SK-N-SH treated with all-trans-retinoic acid at 6 μM for 48 hours (cell line): Measurements from ENCODE around the gene SLC26A1.

Experiments
- ATAC-seq: fragments of 200-7000 bp; cut with Tn5 transposase; 3 replicates; pipeline ENCODE4 v1.9.1; 2020; ENCODE audit warnings: mild to moderate bottlenecking, moderate library complexity
- ARNTL ChIP-seq: fragments of 450-650 bp; formaldehyde crosslinking; IDR thresholded peaks from 2 replicates; pipeline ENCODE4 v1.5.0; 2020; ENCODE audit warnings: low read depth, mild to moderate bottlenecking, moderate library complexity, borderline replicate concordance
- BACH2 ChIP-seq: fragments of 250-450 bp; sonication (Bioruptor Pico); IDR thresholded peaks from 2 replicates; pipeline ENCODE4 v1.9.0; 2021; ENCODE audit warnings: mild to moderate bottlenecking, borderline replicate concordance
- CREB5 ChIP-seq: fragments of 250-450 bp; sonication (Bioruptor Pico); IDR thresholded peaks from 2 replicates; pipeline ENCODE4 v1.5.1; 2020; ENCODE audit warnings: low read depth, mild to moderate bottlenecking, moderate library complexity
- CSDC2 ChIP-seq: fragments of 250-450 bp; sonication (Bioruptor Pico); IDR thresholded peaks from 2 replicates; pipeline ENCODE4 v1.5.0; 2020; ENCODE audit warnings: mild to moderate bottlenecking, moderate library complexity
- GLIS3 ChIP-seq: fragments of 250-450 bp; sonication (Bioruptor Pico); IDR thresholded peaks from 2 replicates; pipeline ENCODE4 v1.5.0; 2020; ENCODE audit warnings: mild to moderate bottlenecking, moderate library complexity
- ISL1 ChIP-seq: fragments of 250-450 bp; sonication (Bioruptor Pico); IDR thresholded peaks from 2 replicates; pipeline ENCODE4 v2.1.2; 2022; ENCODE audit warnings: mild to moderate bottlenecking, moderate library complexity
- OSR1 ChIP-seq: fragments of 250-450 bp; sonication (Bioruptor Pico); IDR thresholded peaks from 2 replicates; pipeline ENCODE4 v1.8.0; 2022; ENCODE audit warnings: moderate library complexity, mild to moderate bottlenecking, inconsistent platforms
- PATZ1 ChIP-seq: fragments of 250-450 bp; sonication (Bioruptor Pico); IDR thresholded peaks from 2 replicates; pipeline ENCODE4 v1.8.0; 2020; ENCODE audit warnings: mild to moderate bottlenecking, moderate library complexity, borderline replicate concordance
- PPARA ChIP-seq: fragments of 250-450 bp; sonication (Bioruptor Pico); IDR thresholded peaks from 2 replicates; pipeline ENCODE4 v1.5.0; 2020; ENCODE audit warnings: mild to moderate bottlenecking, borderline replicate concordance
- RARB ChIP-seq: fragments of 250-450 bp; sonication (Bioruptor Pico); IDR thresholded peaks from 2 replicates; pipeline ENCODE4 v1.8.0; 2021; ENCODE audit warnings: mild to moderate bottlenecking, moderate library complexity
- SNAI2 ChIP-seq: fragments of 250-450 bp; sonication (Bioruptor Pico); IDR thresholded peaks from 2 replicates; pipeline ENCODE4 v1.5.0; 2020; ENCODE audit warnings: mild to moderate bottlenecking, moderate library complexity
- TCF4 ChIP-seq: fragments of 250-450 bp; sonication (Bioruptor Pico); IDR thresholded peaks from 2 replicates; pipeline ENCODE4 v1.8.0; 2021; ENCODE audit warnings: mild to moderate bottlenecking, moderate library complexity, borderline replicate concordance
- TOX ChIP-seq: fragments of 250-450 bp; sonication (Bioruptor Pico); IDR thresholded peaks from 2 replicates; pipeline ENCODE4 v1.8.0; 2021; ENCODE audit warnings: mild to moderate bottlenecking, moderate library complexity, borderline replicate concordance
- ZC3H10 ChIP-seq: fragments of 250-450 bp; sonication (Bioruptor Pico); IDR thresholded peaks from 2 replicates; pipeline ENCODE4 v1.5.1; 2021; ENCODE audit warnings: mild to moderate bottlenecking, moderate library complexity
- ZFP3 ChIP-seq: fragments of 250-450 bp; sonication (Bioruptor Pico); IDR thresholded peaks from 2 replicates; pipeline ENCODE4 v1.5.0; 2020; ENCODE audit warnings: mild to moderate bottlenecking, moderate library complexity
- ZFP30 ChIP-seq: fragments of 450-650 bp; formaldehyde crosslinking; IDR thresholded peaks from 2 replicates; pipeline ENCODE4 v1.5.0; 2022; ENCODE audit warnings: mild to moderate bottlenecking, moderate library complexity
- ZNF70 ChIP-seq: fragments of 450-650 bp; formaldehyde crosslinking; IDR thresholded peaks from 2 replicates; pipeline ENCODE4 v1.5.0; 2020; ENCODE audit warnings: mild to moderate bottlenecking, moderate library complexity
- ZNF8 ChIP-seq: fragments of 450-650 bp; formaldehyde crosslinking; IDR thresholded peaks from 2 replicates; pipeline ENCODE4 v1.5.0; 2020; ENCODE audit warnings: mild to moderate bottlenecking, moderate library complexity
- TF ChIP-seq, protein P1 (sequence below): fragments of 250-450 bp; sonication (Bioruptor Pico); IDR thresholded peaks from 2 replicates; pipeline ENCODE4 v1.8.0; 2021; ENCODE audit warnings: low read depth, mild to moderate bottlenecking, moderate library complexity, borderline replicate concordance
- TF ChIP-seq, protein P2 (sequence below): fragments of 250-450 bp; sonication (Bioruptor Pico); IDR thresholded peaks from 2 replicates; pipeline ENCODE4 v1.5.0; 2020; ENCODE audit warnings: mild to moderate bottlenecking, moderate library complexity

SLC26A1 gene

DNA sequence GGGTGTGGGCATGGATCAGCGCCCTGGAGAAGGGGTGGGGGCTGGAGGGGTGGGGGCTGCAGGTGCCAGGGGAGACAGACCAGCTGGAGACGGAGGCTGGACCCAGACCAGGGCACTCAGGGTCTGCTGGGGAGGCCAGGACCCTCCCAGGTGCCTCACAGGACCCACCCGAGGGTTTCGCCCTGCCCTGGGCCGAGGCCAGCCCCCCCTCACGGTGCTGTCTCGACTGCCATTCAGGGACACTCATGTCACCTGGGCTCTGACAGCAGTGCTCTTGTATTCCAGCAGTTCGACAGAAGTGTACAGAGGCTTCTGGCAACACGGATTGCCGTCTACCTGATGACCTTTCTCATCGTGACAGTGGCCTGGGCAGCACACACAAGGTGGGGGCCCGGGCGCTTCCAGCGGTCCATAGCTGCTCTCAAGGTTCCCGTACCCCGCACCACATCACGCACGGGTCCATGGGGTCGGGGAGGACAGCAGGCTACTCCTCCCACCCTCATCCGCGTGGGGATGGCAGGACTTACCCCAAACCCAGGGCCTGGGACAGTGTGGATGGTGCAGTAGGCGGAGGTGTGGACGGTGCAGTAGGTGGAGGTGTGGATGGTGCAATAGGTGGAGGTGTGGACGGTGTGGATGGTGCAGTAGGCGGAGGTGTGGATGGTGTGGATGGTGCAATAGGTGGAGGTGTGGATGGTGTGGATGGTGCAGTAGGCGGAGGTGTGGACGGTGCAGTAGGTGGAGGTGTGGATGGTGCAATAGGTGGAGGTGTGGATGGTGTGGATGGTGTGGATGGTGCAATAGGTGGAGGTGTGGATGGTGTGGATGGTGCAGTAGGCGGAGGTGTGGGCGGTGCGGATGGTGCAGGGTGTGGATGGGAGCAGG is 42.8 kb downstream of the SLC26A1 start:
- no peak for ATAC-seq
- no peak for TF ChIP-seq GLIS3 (CRISPR knock-in tag)
- no peak for TF ChIP-seq CREB5
- no peak for TF ChIP-seq ZFP3 (CRISPR knock-in tag)
- no peak for TF ChIP-seq TCF4
- TF ChIP-seq ZFP30 (CRISPR knock-in tag): no peak
- TF ChIP-seq ZNF8 (CRISPR knock-in tag): no peak
- no peak for TF ChIP-seq ZNF70
- no peak for TF ChIP-seq RARB (CRISPR knock-in tag)

DNA sequence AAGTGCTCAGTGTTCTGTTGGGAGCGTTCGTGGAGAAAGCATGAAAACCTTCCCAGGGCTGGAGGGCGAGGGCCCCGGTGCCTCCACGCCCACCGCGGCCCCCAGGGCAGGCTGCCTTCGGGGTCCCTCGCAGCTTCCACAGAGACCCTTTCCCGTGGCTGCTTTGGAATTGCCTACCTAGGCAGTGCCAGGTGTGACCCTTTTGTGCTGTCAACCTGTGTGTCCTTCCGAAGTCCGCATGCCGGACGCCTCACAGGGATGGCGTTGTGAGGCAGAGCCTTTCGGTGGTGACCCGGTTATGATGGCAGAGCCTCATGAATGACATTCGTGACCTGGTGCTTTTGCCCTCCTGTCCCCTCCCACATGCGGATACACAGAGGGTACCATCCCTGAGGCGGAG is 43.5 kb downstream of the SLC26A1 start:
- TF ChIP-seq TCF4: no peak
- no peak for TF ChIP-seq ZNF8 (CRISPR knock-in tag)
- no peak for TF ChIP-seq PPARA
- no peak for ATAC-seq

GRCh38 chr4:948936-949300 is 44.3 kb downstream of the SLC26A1 start:
- no peak for ATAC-seq
- TF ChIP-seq ZFP30 (CRISPR knock-in tag) (no peak), TOX (CRISPR knock-in tag) (no peak), ISL1 (CRISPR knock-in tag) (no peak), PATZ1 (CRISPR knock-in tag) (no peak), TCF4 (no peak), ZNF8 (CRISPR knock-in tag) (no peak), ZNF70 (no peak), CREB5 (no peak)
- TF ChIP-seq, protein P1, sequence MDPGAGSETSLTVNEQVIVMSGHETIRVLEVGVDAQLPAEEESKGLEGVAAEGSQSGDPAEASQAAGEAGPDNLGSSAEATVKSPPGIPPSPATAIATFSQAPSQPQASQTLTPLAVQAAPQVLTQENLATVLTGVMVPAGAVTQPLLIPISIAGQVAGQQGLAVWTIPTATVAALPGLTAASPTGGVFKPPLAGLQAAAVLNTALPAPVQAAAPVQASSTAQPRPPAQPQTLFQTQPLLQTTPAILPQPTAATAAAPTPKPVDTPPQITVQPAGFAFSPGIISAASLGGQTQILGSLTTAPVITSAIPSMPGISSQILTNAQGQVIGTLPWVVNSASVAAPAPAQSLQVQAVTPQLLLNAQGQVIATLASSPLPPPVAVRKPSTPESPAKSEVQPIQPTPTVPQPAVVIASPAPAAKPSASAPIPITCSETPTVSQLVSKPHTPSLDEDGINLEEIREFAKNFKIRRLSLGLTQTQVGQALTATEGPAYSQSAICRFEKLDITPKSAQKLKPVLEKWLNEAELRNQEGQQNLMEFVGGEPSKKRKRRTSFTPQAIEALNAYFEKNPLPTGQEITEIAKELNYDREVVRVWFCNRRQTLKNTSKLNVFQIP (CRISPR knock-in tag): no peak
- TF ChIP-seq, protein P2, sequence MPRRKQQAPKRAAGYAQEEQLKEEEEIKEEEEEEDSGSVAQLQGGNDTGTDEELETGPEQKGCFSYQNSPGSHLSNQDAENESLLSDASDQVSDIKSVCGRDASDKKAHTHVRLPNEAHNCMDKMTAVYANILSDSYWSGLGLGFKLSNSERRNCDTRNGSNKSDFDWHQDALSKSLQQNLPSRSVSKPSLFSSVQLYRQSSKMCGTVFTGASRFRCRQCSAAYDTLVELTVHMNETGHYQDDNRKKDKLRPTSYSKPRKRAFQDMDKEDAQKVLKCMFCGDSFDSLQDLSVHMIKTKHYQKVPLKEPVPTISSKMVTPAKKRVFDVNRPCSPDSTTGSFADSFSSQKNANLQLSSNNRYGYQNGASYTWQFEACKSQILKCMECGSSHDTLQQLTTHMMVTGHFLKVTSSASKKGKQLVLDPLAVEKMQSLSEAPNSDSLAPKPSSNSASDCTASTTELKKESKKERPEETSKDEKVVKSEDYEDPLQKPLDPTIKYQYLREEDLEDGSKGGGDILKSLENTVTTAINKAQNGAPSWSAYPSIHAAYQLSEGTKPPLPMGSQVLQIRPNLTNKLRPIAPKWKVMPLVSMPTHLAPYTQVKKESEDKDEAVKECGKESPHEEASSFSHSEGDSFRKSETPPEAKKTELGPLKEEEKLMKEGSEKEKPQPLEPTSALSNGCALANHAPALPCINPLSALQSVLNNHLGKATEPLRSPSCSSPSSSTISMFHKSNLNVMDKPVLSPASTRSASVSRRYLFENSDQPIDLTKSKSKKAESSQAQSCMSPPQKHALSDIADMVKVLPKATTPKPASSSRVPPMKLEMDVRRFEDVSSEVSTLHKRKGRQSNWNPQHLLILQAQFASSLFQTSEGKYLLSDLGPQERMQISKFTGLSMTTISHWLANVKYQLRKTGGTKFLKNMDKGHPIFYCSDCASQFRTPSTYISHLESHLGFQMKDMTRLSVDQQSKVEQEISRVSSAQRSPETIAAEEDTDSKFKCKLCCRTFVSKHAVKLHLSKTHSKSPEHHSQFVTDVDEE (CRISPR knock-in tag): no peak

DNA sequence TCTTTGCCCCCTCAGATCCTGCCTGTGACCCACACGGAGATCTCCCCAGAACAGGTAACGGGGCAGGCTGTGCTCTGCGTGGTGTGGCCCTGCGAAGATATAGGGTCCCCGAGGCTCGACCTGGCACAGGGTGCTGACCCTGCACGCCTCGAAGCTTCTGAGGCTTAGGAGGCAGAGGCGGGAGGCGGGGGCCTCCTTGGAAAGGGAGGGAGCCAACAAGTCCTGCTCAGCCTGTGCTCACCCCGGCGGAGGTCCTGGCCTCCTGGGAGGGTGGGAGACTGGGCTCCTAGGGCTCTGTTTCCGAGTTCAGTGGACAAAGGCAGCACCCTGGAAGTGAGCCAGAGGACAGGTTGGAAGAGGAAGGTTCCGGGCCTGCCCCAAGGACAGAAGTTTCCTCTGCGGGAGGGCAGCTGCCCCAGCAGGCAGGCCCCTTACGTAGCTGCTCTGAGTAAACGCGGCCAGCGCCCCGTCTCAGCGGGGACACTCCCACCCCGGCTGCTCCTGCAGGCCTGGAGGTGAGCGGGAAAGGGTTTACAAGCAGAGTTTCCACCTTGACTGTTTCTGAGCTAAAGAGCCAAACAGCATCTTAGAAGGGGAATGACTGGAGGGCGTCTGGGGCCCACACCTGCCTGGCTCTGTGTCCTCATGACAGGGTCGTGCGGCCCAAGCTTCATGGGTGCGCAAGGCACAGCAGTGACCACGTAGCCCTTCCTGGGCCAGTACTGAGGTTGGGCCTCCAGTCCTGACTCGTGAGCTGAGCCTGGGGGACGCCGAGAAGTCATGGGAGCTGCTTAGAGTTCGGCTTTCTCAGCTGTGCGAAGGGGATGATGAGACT is 44.9 kb downstream of the SLC26A1 start:
- TF ChIP-seq ZC3H10 (CRISPR knock-in tag): no peak
- no peak for TF ChIP-seq BACH2
- no peak for TF ChIP-seq ZFP30 (CRISPR knock-in tag)
- TF ChIP-seq CSDC2 (CRISPR knock-in tag): no peak
- TF ChIP-seq ZFP3 (CRISPR knock-in tag): no peak
- TF ChIP-seq TCF4: no peak
- no peak for TF ChIP-seq PATZ1 (CRISPR knock-in tag)
- TF ChIP-seq OSR1 (CRISPR knock-in tag): no peak
- no peak for TF ChIP-seq TOX (CRISPR knock-in tag)
- no peak for TF ChIP-seq CREB5
- no peak for TF ChIP-seq ARNTL (CRISPR knock-in tag)
- TF ChIP-seq PPARA: no peak
- no peak for TF ChIP-seq SNAI2 (CRISPR knock-in tag)
- no peak for ATAC-seq
